Gastrocnemius medialis (tissue), 4 donors: ENCODE measurements around the gene C4BPB. TPM values are rescaled to one million over a fixed set of nuclear protein-coding genes. Genes with fewer than 3 reads are reported as not detected.

Source experiments
- ATAC-seq, 2 donors: fragments of 150-250 bp; one replicate each; pipeline ENCODE4 v1.9.1; 2016
- DNase-seq, 2 donors: peaks; one replicate each; pipeline ENCODE4 v3.0.0-alpha.2; 2019
- H3K27ac ChIP-seq, 4 donors: fragments of 200-600 bp; sonication (generic); 1 replicate in 1 of 4; 2 replicates in 3 of 4; pipeline ENCODE4 v1.5.1; 2016 to 2018; ENCODE audit warnings: mild to moderate bottlenecking in 2 of 4, moderate library complexity in 1 of 4
- H3K27me3 ChIP-seq, 3 donors: fragments of 200-600 bp; sonication (generic) in 2 of 3; 1 replicate in 1 of 3; 2 replicates in 2 of 3; pipeline versions ENCODE4 v1.5.1 to v1.6.0; 2016 to 2019; ENCODE audit warnings: mild to moderate bottlenecking in 1 of 3, moderate library complexity in 1 of 3
- H3K36me3 ChIP-seq, 2 donors: fragments of 200-600 bp; sonication (generic) in 1 of 2; one replicate each; pipeline ENCODE4 v1.5.1; 2017 to 2018
- H3K4me1 ChIP-seq, 2 donors: fragments of 200-600 bp; sonication (generic) in 1 of 2; one replicate each; pipeline ENCODE4 v1.5.1; 2016 to 2017; ENCODE audit warnings: mild to moderate bottlenecking in 2 of 2
- H3K4me3 ChIP-seq, 4 donors: fragments of 200-600 bp; sonication (generic) in 3 of 4; 1 replicate in 1 of 4; 2 replicates in 3 of 4; pipeline ENCODE4 v1.5.1; 2016 to 2019; ENCODE audit warnings: mild to moderate bottlenecking in 2 of 4
- H3K9me3 ChIP-seq, 3 donors: fragments of 200-600 bp; sonication (generic) in 2 of 3; 1 replicate in 1 of 3; 2 replicates in 2 of 3; pipeline ENCODE4 v1.5.1; 2016 to 2019
- CTCF ChIP-seq, 5 experiments: fragments of 450-650 bp in 3 of 5; fragments of 200-600 bp in 2 of 5; sonication (generic) in 2 of 5; IDR thresholded peaks in 4 of 5; conservative IDR thresholded peaks in 1 of 5; 1 replicate in 4 of 5; 2 replicates in 1 of 5; pipeline ENCODE4 v1.5.1; 2016 to 2019; ENCODE audit warnings: antibody characterized with exemption in 5 of 5, mild to moderate bottlenecking in 3 of 5, moderate library complexity in 3 of 5
- POLR2A ChIP-seq, 2 donors: fragments of 450-650 bp; IDR thresholded peaks; one replicate each; pipeline ENCODE4 v1.6.1; 2017; ENCODE audit warnings: antibody characterized with exemption in 2 of 2, mild to moderate bottlenecking in 2 of 2, moderate library complexity in 2 of 2
- in situ Hi-C, 4 donors: fragments of 200-750 bp; cut with MboI; loops; one replicate each; pipeline versions ENCODE4 v1.15.0 to v1.8.0; 2017; ENCODE audit warnings: low sequenced_read_pairs in 4 of 4
- intact Hi-C: fragments of 100-400 bp; cut with DNase I; formaldehyde crosslinking; loops from one replicate; pipeline ENCODE4 v1.15.1; 2023; ENCODE audit warnings: low total_unique reads
- total RNA-seq, 4 donors: library from RNA; depleted of rRNA; stranded (reverse); fragments of >200 nt; gene quantifications; one replicate each; pipeline versions ENCODE4 v1.1.0 to v1.2.3, GENCODE V29; 2016

Gene C4BPB
- total RNA-seq, 4 donors from 2014 or later: 0.46 to 0.62 TPM; not detected in 2

GRCh38 chr1:207084701-207085180 lies 3.9 kb upstream of the C4BPB start:
- Histone ChIP-seq H3K27ac (no peak overlapping the region), H3K4me3 (no peak overlapping the region), H3K4me1 (peaks cover 2 to 4% of the 10 kb centered on the region in 2 donors), H3K36me3 (no peaks in the 10 kb centered on the region), H3K9me3 (no peaks in the 10 kb centered on the region), H3K27me3 (no peaks in the 10 kb centered on the region)
- ATAC-seq (peak; percentile 44 to 74), DNase-seq (peak in 1 of 2 donors; percentile 38)
- intact Hi-C loops (loop anchor here (2.0 to 10.0 kb wide), 3 partner anchors 50 to 414 kb away; partner anchors contain the start of gene C1orf116), in situ Hi-C loops (loop anchor here in 3 of 4 donors (5.0 to 10.0 kb wide), 3 partner anchors 318 to 323 kb away; no protein-coding TSS in a partner anchor)
- TF ChIP-seq CTCF (IDR thresholded peaks at IDR 0.05 in 4 of 5, conservative IDR thresholded peaks at IDR 0.05 in 1 of 5) (peak; percentile 44 to 63 (median 53)), POLR2A (IDR thresholded peaks at IDR 0.05) (no peak)

GRCh38 chr1:207085887-207086286 lies 2.8 kb upstream of the C4BPB start:
- no peak overlapping the region for H3K27ac ChIP-seq
- DNase-seq (no peak), ATAC-seq (no peak)
- in situ Hi-C loops (loop anchor here in 3 of 4 donors (5.0 to 10.0 kb wide), 3 partner anchors 316 to 321 kb away; no protein-coding TSS in a partner anchor), intact Hi-C loops (loop anchor here (2.0 to 10.0 kb wide), 3 partner anchors 51 to 413 kb away; partner anchors contain the start of gene C1orf116)
- H3K27me3 ChIP-seq: no peaks in the 10 kb centered on the region
- TF ChIP-seq POLR2A (IDR thresholded peaks at IDR 0.05): no peak
- no peak for TF ChIP-seq CTCF (IDR thresholded peaks at IDR 0.05 in 4 of 5, conservative IDR thresholded peaks at IDR 0.05 in 1 of 5)
- H3K9me3 ChIP-seq: no peaks in the 10 kb centered on the region
- no peaks in the 10 kb centered on the region for H3K36me3 ChIP-seq
- H3K4me1 ChIP-seq: peaks cover 2 to 4% of the 10 kb centered on the region in 2 donors
- H3K4me3 ChIP-seq: no peak overlapping the region

- intact Hi-C loops: loop anchor here (10.0 kb wide), 1 partner anchor 53 kb away; the partner anchor contains the start of gene C1orf116
These were observed 499 bp upstream of the C4BPB start for GRCh38 chr1:207088161-207088560.

GRCh38 chr1:207089627-207090355 lies 1.1 kb downstream of the C4BPB start:
- Histone ChIP-seq H3K4me3 (no peak overlapping the region), H3K4me1 (peaks cover 2 to 4% of the 10 kb centered on the region in 2 donors), H3K27ac (no peak overlapping the region), H3K36me3 (no peaks in the 10 kb centered on the region), H3K27me3 (no peaks in the 10 kb centered on the region), H3K9me3 (no peaks in the 10 kb centered on the region)
- no peak for TF ChIP-seq CTCF (IDR thresholded peaks at IDR 0.05 in 4 of 5, conservative IDR thresholded peaks at IDR 0.05 in 1 of 5)
- TF ChIP-seq POLR2A (IDR thresholded peaks at IDR 0.05): no peak
- DNase-seq: no peak
- intact Hi-C loops: loop anchor here (10.0 kb wide), 1 partner anchor 55 kb away; the partner anchor contains the start of gene C1orf116
- no peak for ATAC-seq
- in situ Hi-C loops: loop anchor here in 3 of 4 donors (5.0 to 10.0 kb wide), 3 partner anchors 313 to 318 kb away; no protein-coding TSS in a partner anchor

More at GRCh38 chr1:207088161-207088560, 499 bp upstream of the C4BPB start:
- DNase-seq: no peak
- H3K27ac ChIP-seq: no peak overlapping the region
- H3K4me1 ChIP-seq: peaks cover 2 to 4% of the 10 kb centered on the region in 2 donors
- no peak overlapping the region for H3K4me3 ChIP-seq
- TF ChIP-seq CTCF (IDR thresholded peaks at IDR 0.05 in 4 of 5, conservative IDR thresholded peaks at IDR 0.05 in 1 of 5) (no peak), POLR2A (IDR thresholded peaks at IDR 0.05) (no peak)
- no peak for ATAC-seq
- H3K9me3 ChIP-seq: no peaks in the 10 kb centered on the region
- in situ Hi-C loops: loop anchor here in 3 of 4 donors (5.0 to 10.0 kb wide), 3 partner anchors 314 to 319 kb away; no protein-coding TSS in a partner anchor
- H3K27me3 ChIP-seq: no peaks in the 10 kb centered on the region
- H3K36me3 ChIP-seq: no peaks in the 10 kb centered on the region
